ENCODE measurements around the gene BNIP2. TPM values are rescaled to one million over a fixed set of nuclear protein-coding genes. Genes with fewer than 3 reads are reported as not detected.

Gene BNIP2
- total RNA-seq, 1 donor from 2014 or later, result 83.2 TPM

GRCh38 chr15:59711451-59712243 is 22.5 kb upstream of the BNIP2 start:
- H3K4me3 ChIP-seq, result no peak overlapping the region
- TF ChIP-seq POLR2A (IDR thresholded peaks at IDR 0.05), result no peak
- no peak for TF ChIP-seq POLR2AphosphoS5 (IDR thresholded peaks at IDR 0.05; ENCODE audit: insufficient read depth in 1 of 2, low read depth in 1 of 2)
- TF ChIP-seq CTCF (IDR thresholded peaks at IDR 0.05), result no peak
- no peaks in the 10 kb centered on the region for H3K9me3 ChIP-seq
- no peaks in the 10 kb centered on the region for H3K36me3 ChIP-seq
- no peak overlapping the region for H3K27ac ChIP-seq
- H3K27me3 ChIP-seq, result no peaks in the 10 kb centered on the region
- DNase-seq (ENCODE audit: extremely low spot score in 2 of 2), result no peak
- intact Hi-C loops (cut with DNase I), result no loop called here
- H3K4me1 ChIP-seq, result no peaks in the 10 kb centered on the region

- intact Hi-C loops (cut with DNase I), result no loop called here
- no peaks in the 10 kb centered on the region for H3K9me3 ChIP-seq
- no peak overlapping the region for H3K4me3 ChIP-seq
- no peaks in the 10 kb centered on the region for H3K36me3 ChIP-seq
- H3K27me3 ChIP-seq, result no peaks in the 10 kb centered on the region
- TF ChIP-seq POLR2AphosphoS5 (IDR thresholded peaks at IDR 0.05; ENCODE audit: insufficient read depth in 1 of 2, low read depth in 1 of 2) (no peak), POLR2A (IDR thresholded peaks at IDR 0.05) (no peak), CTCF (IDR thresholded peaks at IDR 0.05) (no peak)
- DNase-seq (ENCODE audit: extremely low spot score in 2 of 2), result no peak
- no peak overlapping the region for H3K27ac ChIP-seq
- H3K4me1 ChIP-seq, result no peaks in the 10 kb centered on the region
These were observed 18.5 kb upstream of the BNIP2 start for GRCh38 chr15:59707619-59708018.

GRCh38 chr15:59703979-59704796 is 15.1 kb upstream of the BNIP2 start:
- intact Hi-C loops (cut with DNase I), result no loop called here
- Histone ChIP-seq H3K9me3 (no peaks in the 10 kb centered on the region), H3K36me3 (no peaks in the 10 kb centered on the region), H3K27ac (no peak overlapping the region), H3K4me3 (no peak overlapping the region), H3K27me3 (no peaks in the 10 kb centered on the region), H3K4me1 (no peaks in the 10 kb centered on the region)
- no peak for TF ChIP-seq POLR2AphosphoS5 (IDR thresholded peaks at IDR 0.05; ENCODE audit: insufficient read depth in 1 of 2, low read depth in 1 of 2)
- no peak for TF ChIP-seq POLR2A (IDR thresholded peaks at IDR 0.05)
- no peak for TF ChIP-seq CTCF (IDR thresholded peaks at IDR 0.05)
- DNase-seq (ENCODE audit: extremely low spot score in 2 of 2), result no peak

- TF ChIP-seq POLR2A (IDR thresholded peaks at IDR 0.05) (no peak), CTCF (IDR thresholded peaks at IDR 0.05) (no peak), POLR2AphosphoS5 (IDR thresholded peaks at IDR 0.05; ENCODE audit: insufficient read depth in 1 of 2, low read depth in 1 of 2) (no peak)
- Histone ChIP-seq H3K4me1 (no peaks in the 10 kb centered on the region), H3K27me3 (no peaks in the 10 kb centered on the region), H3K27ac (no peak overlapping the region), H3K36me3 (no peaks in the 10 kb centered on the region), H3K4me3 (no peak overlapping the region), H3K9me3 (no peaks in the 10 kb centered on the region)
- intact Hi-C loops (cut with DNase I), result no loop called here
- DNase-seq (ENCODE audit: extremely low spot score in 2 of 2), result no peak
These were observed 13.2 kb upstream of the BNIP2 start for GRCh38 chr15:59702351-59702750.
